Large intestine (tissue), 3 donors: ENCODE results near the gene KRTAP6-2. TPM values are rescaled to one million over a fixed set of nuclear protein-coding genes. Genes with fewer than 3 reads are reported as not detected.

Source experiments
- DNase-seq, 2 donors: peaks; one replicate each; pipeline versions ENCODE4 v3.0.0 to v3.0.0-alpha.2; 2013
- H3K27ac ChIP-seq: one replicate; pipeline ENCODE4 v1.5.1; 2013; ENCODE audit warnings: low read length
- H3K27me3 ChIP-seq: 2 replicates; pipeline ENCODE4 v1.6.1; 2013; ENCODE audit warnings: low read length; ENCODE audit not compliant: control insufficient read depth, insufficient read depth
- H3K36me3 ChIP-seq: 2 replicates; pipeline ENCODE4 v1.6.1; 2013; ENCODE audit warnings: low read length; ENCODE audit not compliant: control insufficient read depth, insufficient read depth
- H3K4me1 ChIP-seq: one replicate; pipeline ENCODE4 v1.6.1; 2013; ENCODE audit warnings: low read length; ENCODE audit not compliant: control insufficient read depth, insufficient read depth
- H3K4me3 ChIP-seq: one replicate; pipeline ENCODE4 v1.5.1; 2013; ENCODE audit warnings: low read length
- H3K9me3 ChIP-seq: one replicate; pipeline ENCODE4 v1.6.1; 2013; ENCODE audit warnings: mild to moderate bottlenecking, low read depth, low read length, moderate library complexity; ENCODE audit not compliant: control insufficient read depth
- WGBS: methylation state at CpG from one replicate; pipeline ENCODE4 v1.1.5; 2013; ENCODE audit warnings: low lambda C conversion rate; ENCODE audit not compliant: insufficient coverage; 5-methylcytosine and 5-hydroxymethylcytosine counted together
- polyA plus RNA-seq: library from polyadenylated mRNA; unstranded; fragments of 120-200 nt; gene quantifications from one replicate; pipeline ENCODE4 v1.2.1, GENCODE V29; 2013

The KRTAP6-2 gene
- polyA plus RNA-seq, 1 donor: not detected

- Histone ChIP-seq H3K4me1 (no peaks in the 10 kb centered on the region), H3K27ac (no peak overlapping the region), H3K36me3 (no peaks in the 10 kb centered on the region), H3K4me3 (no peak overlapping the region), H3K27me3 (no peaks in the 10 kb centered on the region), H3K9me3 (no peaks in the 10 kb centered on the region)
- DNase-seq: no peak
Observed at GRCh38 chr21:30620080-30620479, 21.4 kb upstream of the KRTAP6-2 start.

- no peaks in the 10 kb centered on the region for H3K4me1 ChIP-seq
- H3K27ac ChIP-seq: no peak within 1 kb of the TSS
- no peaks in the 10 kb centered on the region for H3K27me3 ChIP-seq
- no peaks in the 10 kb centered on the region for H3K36me3 ChIP-seq
- H3K9me3 ChIP-seq: peaks cover 3% of the 10 kb centered on the region
- no peak within 1 kb of the TSS for H3K4me3 ChIP-seq
- DNase-seq: no peak
- WGBS: 80% methylated on average over 1 of the region's 2 CpGs
Observed at GRCh38 chr21:30616125-30616524, 17.4 kb upstream of the KRTAP6-2 start, which contains the start of gene KRTAP20-1. Gene KRTAP20-1, plus strand, starts transcription at chr21:30616425. Its CDS starts 30 bp downstream, at chr21:30616455.

- DNase-seq: no peak
- no peak overlapping the region for H3K4me3 ChIP-seq
- peaks cover 3% of the 10 kb centered on the region for H3K9me3 ChIP-seq
- no peaks in the 10 kb centered on the region for H3K27me3 ChIP-seq
- no peaks in the 10 kb centered on the region for H3K4me1 ChIP-seq
- H3K36me3 ChIP-seq: no peaks in the 10 kb centered on the region
- no peak overlapping the region for H3K27ac ChIP-seq
Observed at GRCh38 chr21:30615199-30615598, 16.5 kb upstream of the KRTAP6-2 start.

GRCh38 chr21:30613836-30614235, 15.1 kb upstream of the KRTAP6-2 start, which contains the start of gene KRTAP6-1:
Gene KRTAP6-1, minus strand, starts transcription at chr21:30613930. Its CDS starts 26 bp downstream, at chr21:30613904.
- H3K27ac ChIP-seq: no peak within 1 kb of the TSS
- H3K4me1 ChIP-seq: no peaks in the 10 kb centered on the region
- peaks cover 3% of the 10 kb centered on the region for H3K9me3 ChIP-seq
- no peaks in the 10 kb centered on the region for H3K36me3 ChIP-seq
- WGBS: no CpG with 5 or more reads among the region's 2 CpGs
- H3K27me3 ChIP-seq: no peaks in the 10 kb centered on the region
- no peak within 1 kb of the TSS for H3K4me3 ChIP-seq
- no peak for DNase-seq

- Histone ChIP-seq H3K27me3 (no peaks in the 10 kb centered on the region), H3K36me3 (no peaks in the 10 kb centered on the region), H3K9me3 (peaks cover 3% of the 10 kb centered on the region), H3K4me3 (no peak overlapping the region), H3K27ac (no peak overlapping the region), H3K4me1 (no peaks in the 10 kb centered on the region)
- WGBS: 80% methylated on average over 1 of the region's 2 CpGs
- no peak for DNase-seq
Observed at GRCh38 chr21:30612132-30612531, 13.4 kb upstream of the KRTAP6-2 start.

- Histone ChIP-seq H3K9me3 (peaks cover 3% of the 10 kb centered on the region), H3K4me1 (no peaks in the 10 kb centered on the region), H3K36me3 (no peaks in the 10 kb centered on the region), H3K4me3 (no peak overlapping the region), H3K27ac (no peak overlapping the region), H3K27me3 (no peaks in the 10 kb centered on the region)
- DNase-seq: no peak
- WGBS: 100% methylated on average over 1 of the region's 2 CpGs
Observed at GRCh38 chr21:30605968-30606367, 7.3 kb upstream of the KRTAP6-2 start.

- no peaks in the 10 kb centered on the region for H3K36me3 ChIP-seq
- no peak for DNase-seq
- peaks cover 3% of the 10 kb centered on the region for H3K9me3 ChIP-seq
- no peaks in the 10 kb centered on the region for H3K27me3 ChIP-seq
- H3K4me1 ChIP-seq: no peaks in the 10 kb centered on the region
- WGBS: no CpG with 5 or more reads among the region's 1 CpG
- no peak within 1 kb of the TSS for H3K27ac ChIP-seq
- no peak within 1 kb of the TSS for H3K4me3 ChIP-seq
Observed at GRCh38 chr21:30600787-30601186, 2.1 kb upstream of the KRTAP6-2 start, which contains the start of gene KRTAP22-1. Gene KRTAP22-1, plus strand, starts transcription at chr21:30601087.

- Histone ChIP-seq H3K9me3 (peaks cover 2% of the 10 kb centered on the region), H3K27me3 (no peaks in the 10 kb centered on the region), H3K36me3 (no peaks in the 10 kb centered on the region), H3K27ac (no peak within 1 kb of the TSS), H3K4me3 (no peak within 1 kb of the TSS), H3K4me1 (no peaks in the 10 kb centered on the region)
- WGBS: no CpG with 5 or more reads among the region's 4 CpGs
- no peak for DNase-seq
Observed at GRCh38 chr21:30592140-30592539, 6.6 kb downstream of the KRTAP6-2 start, which contains the start of gene KRTAP6-3. Gene KRTAP6-3, plus strand, starts transcription at chr21:30592440. Its CDS starts 6 bp downstream, at chr21:30592446.

- DNase-seq: no peak
- H3K27me3 ChIP-seq: no peaks in the 10 kb centered on the region
- no peaks in the 10 kb centered on the region for H3K4me1 ChIP-seq
- peaks cover 2% of the 10 kb centered on the region for H3K9me3 ChIP-seq
- no peaks in the 10 kb centered on the region for H3K36me3 ChIP-seq
- H3K27ac ChIP-seq: no peak within 1 kb of the TSS
- no peak within 1 kb of the TSS for H3K4me3 ChIP-seq
Observed at GRCh38 chr21:30590297-30590696, 8.4 kb downstream of the KRTAP6-2 start, which contains the start of gene KRTAP22-2. Gene KRTAP22-2, minus strand, starts transcription at chr21:30590397.

- H3K4me1 ChIP-seq: no peaks in the 10 kb centered on the region
- no peak overlapping the region for H3K4me3 ChIP-seq
- H3K27me3 ChIP-seq: no peaks in the 10 kb centered on the region
- H3K9me3 ChIP-seq: no peaks in the 10 kb centered on the region
- H3K27ac ChIP-seq: no peak overlapping the region
- H3K36me3 ChIP-seq: no peaks in the 10 kb centered on the region
- DNase-seq: no peak
- 100% methylated on average over 1 of the region's 1 CpG for WGBS
Observed at GRCh38 chr21:30582870-30583269, 15.8 kb downstream of the KRTAP6-2 start.

- WGBS: no CpG with 5 or more reads among the region's 3 CpGs
Observed at GRCh38 chr21:30580132-30580531, 18.6 kb downstream of the KRTAP6-2 start.

More at GRCh38 chr21:30580132-30580531, 18.6 kb downstream of the KRTAP6-2 start:
- Histone ChIP-seq H3K4me1 (no peaks in the 10 kb centered on the region), H3K4me3 (no peak overlapping the region), H3K27me3 (no peaks in the 10 kb centered on the region), H3K27ac (no peak overlapping the region), H3K9me3 (no peaks in the 10 kb centered on the region), H3K36me3 (no peaks in the 10 kb centered on the region)
- no peak for DNase-seq
